ENCODE data around the gene SV2C.
A peak's percentile ranks its signal among the peaks of the same experiment; 100 is the strongest.
"Not testable (repeated sequence)": the region's sequence is repeated elsewhere in the genome, so short reads cannot be mapped to it uniquely, and the experiment has no call there.

SV2C gene

GRCh38 chr5:76082772-76083554 lies at the start of gene SV2C:
Gene SV2C, plus strand, starts transcription at chr5:76083383. Its CDS starts 48,368 bp downstream, at chr5:76131751.
- peak; percentile 8 for DNase-seq (ENCODE audit: low spot score)

GRCh38 chr5:76037736-76038151 lies 45.4 kb upstream of the SV2C start:
- DNase-seq (ENCODE audit: low spot score): not testable (repeated sequence)

- DNase-seq (ENCODE audit: low spot score): no peak
Measured at GRCh38 chr5:76038212-76038611, 45.0 kb upstream of the SV2C start.

GRCh38 chr5:76040806-76041205 lies 42.4 kb upstream of the SV2C start:
- no peak for DNase-seq (ENCODE audit: low spot score)

- no peak for DNase-seq (ENCODE audit: low spot score)
Measured at GRCh38 chr5:76041863-76042262, 41.3 kb upstream of the SV2C start.

- DNase-seq (ENCODE audit: low spot score): no peak
Measured at GRCh38 chr5:76046741-76047140, 36.4 kb upstream of the SV2C start.

- DNase-seq (ENCODE audit: low spot score): no peak
Measured at GRCh38 chr5:76050134-76050533, 33.0 kb upstream of the SV2C start.

- no peak for DNase-seq (ENCODE audit: low spot score)
Measured at GRCh38 chr5:76062502-76063041, 20.6 kb upstream of the SV2C start.

GRCh38 chr5:76065258-76065657 lies 17.9 kb upstream of the SV2C start:
- no peak for DNase-seq (ENCODE audit: low spot score)

- DNase-seq (ENCODE audit: low spot score): no peak
Measured at GRCh38 chr5:76069061-76069735, 14.0 kb upstream of the SV2C start.

- DNase-seq (ENCODE audit: low spot score): no peak
Measured at GRCh38 chr5:76074487-76075065, 8.6 kb upstream of the SV2C start.

- no peak for DNase-seq (ENCODE audit: low spot score)
Measured at GRCh38 chr5:76081811-76082771, 1.1 kb upstream of the SV2C start.

- no peak for DNase-seq (ENCODE audit: low spot score)
Measured at GRCh38 chr5:76083555-76084495, 642 bp downstream of the SV2C start.

GRCh38 chr5:76084496-76085242 lies 1.5 kb downstream of the SV2C start:
- DNase-seq (ENCODE audit: low spot score): no peak

GRCh38 chr5:76085243-76085579 lies 2.0 kb downstream of the SV2C start:
- no peak for DNase-seq (ENCODE audit: low spot score)

- DNase-seq (ENCODE audit: low spot score): no peak
Measured at GRCh38 chr5:76086095-76086494, 2.9 kb downstream of the SV2C start.

- not testable (repeated sequence) for DNase-seq (ENCODE audit: low spot score)
Measured at GRCh38 chr5:76089156-76089555, 6.0 kb downstream of the SV2C start.

GRCh38 chr5:76091351-76091750 lies 8.2 kb downstream of the SV2C start:
- DNase-seq (ENCODE audit: low spot score): no peak

- DNase-seq (ENCODE audit: low spot score): no peak
Measured at GRCh38 chr5:76099286-76099702, 16.1 kb downstream of the SV2C start.

- DNase-seq (ENCODE audit: low spot score): no peak
Measured at GRCh38 chr5:76099756-76100155, 16.6 kb downstream of the SV2C start.
